ENCODE measurements around the gene FAM186B. TPM values are rescaled to one million over a fixed set of nuclear protein-coding genes. Genes with fewer than 3 reads are reported as not detected.
A peak's percentile ranks its signal among the peaks of the same experiment; 100 is the strongest.

Gene FAM186B
- total and polyA plus RNA-seq, 11 donors: 0.17 to 0.78 (median 0.41) TPM

GRCh38 chr12:49557187-49557916, 48.1 kb downstream of the FAM186B start:
- no peak for DNase-seq
- WGBS, 4 donors: 84 to 89% (median 88%) methylated on average over 13 to 18 of the region's 18 CpGs
- peak in 1 of 4 donors; percentile 3 for ATAC-seq
- intact Hi-C loops (cut with DNase I): no loop called here
- TF ChIP-seq POLR2A (IDR thresholded peaks at IDR 0.05) (no peak), CTCF (IDR thresholded peaks at IDR 0.05) (no peak)
- Histone ChIP-seq H3K27ac (peak overlapping the region in 3 of 12 donors; percentile 9 to 23 (median 13)), H3K9me3 (no peaks in the 10 kb centered on the region), H3K4me3 (no peak overlapping the region), H3K36me3 (peaks cover 0 to 66% (median 65%) of the 10 kb centered on the region in 9 donors), H3K4me1 (peaks cover 0 to 9% (median 3%) of the 10 kb centered on the region in 12 donors), H3K27me3 (no peaks in the 10 kb centered on the region)

- intact Hi-C loops (cut with DNase I): no loop called here
- Histone ChIP-seq H3K27me3 (no peaks in the 10 kb centered on the region), H3K27ac (peak overlapping the region in 1 of 12 donors; percentile 13), H3K9me3 (no peaks in the 10 kb centered on the region), H3K36me3 (peaks cover 0 to 58% (median 57%) of the 10 kb centered on the region in 9 donors), H3K4me1 (peaks cover 0 to 16% (median 5%) of the 10 kb centered on the region in 12 donors), H3K4me3 (no peak overlapping the region)
- DNase-seq: peak in 1 of 5 donors; percentile 21
- ATAC-seq: no peak
- no peak for TF ChIP-seq CTCF (IDR thresholded peaks at IDR 0.05)
- TF ChIP-seq POLR2A (IDR thresholded peaks at IDR 0.05): no peak
- 66 to 88% (median 74%) methylated on average over 8 to 12 of the region's 12 CpGs for WGBS, 4 donors
Observed at GRCh38 chr12:49556391-49557186, 48.9 kb downstream of the FAM186B start.

GRCh38 chr12:49555631-49556390, 49.6 kb downstream of the FAM186B start:
- peaks cover 0 to 16% (median 5%) of the 10 kb centered on the region in 12 donors for H3K4me1 ChIP-seq
- DNase-seq: no peak
- intact Hi-C loops (cut with DNase I): no loop called here
- H3K36me3 ChIP-seq: peaks cover 0 to 51% (median 49%) of the 10 kb centered on the region in 9 donors
- no peaks in the 10 kb centered on the region for H3K9me3 ChIP-seq
- H3K27me3 ChIP-seq: no peaks in the 10 kb centered on the region
- peak overlapping the region in 1 of 12 donors; percentile 13 for H3K27ac ChIP-seq
- 84 to 92% (median 87%) methylated on average over 12 to 18 of the region's 18 CpGs for WGBS, 4 donors
- ATAC-seq: no peak
- H3K4me3 ChIP-seq: no peak overlapping the region
- TF ChIP-seq CTCF (IDR thresholded peaks at IDR 0.05): no peak
- TF ChIP-seq POLR2A (IDR thresholded peaks at IDR 0.05): no peak

Data from heart left ventricle (tissue), 16 donors.